Measurements from ENCODE around the gene GTPBP8. TPM values are rescaled to one million over a fixed set of nuclear protein-coding genes. Genes with fewer than 3 reads are reported as not detected.

GTPBP8 gene
- total and polyA plus RNA-seq, 2 of the 8 experiments (the other 6 are each of a cell fraction or from before 2014, with no cell fraction given): 25.8 to 27.6 TPM

DNA sequence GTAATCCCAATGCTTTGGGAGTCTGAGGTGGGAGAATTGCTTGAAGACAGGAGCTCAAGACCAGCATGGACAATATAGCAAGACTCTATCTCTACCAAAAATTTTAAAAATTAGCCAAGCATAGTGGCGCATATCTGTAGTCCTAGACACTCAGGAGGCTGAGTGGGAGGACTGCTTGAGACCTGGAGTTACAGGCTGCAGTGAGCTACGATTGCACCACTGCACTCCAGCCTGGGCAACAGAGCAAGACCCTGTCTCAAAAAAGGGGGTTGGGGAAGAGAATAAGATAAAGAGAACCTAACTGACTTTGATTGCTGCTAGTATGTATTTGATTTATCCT is 16.6 kb upstream of the GTPBP8 start (continued):
- TF ChIP-seq RXRA (IDR thresholded peaks at IDR 0.05; ENCODE audit: insufficient read depth, low read depth, low read length): no peak
- TF ChIP-seq TEAD4 (IDR thresholded peaks at IDR 0.05; ENCODE audit: low read depth, low read length): no peak
- TF ChIP-seq TAF1 (IDR thresholded peaks at IDR 0.05; ENCODE audit: low read depth, low read length): no peak
